ENCODE data around the gene SS18L1.

GRCh38 chr20:62157387-62158087 lies 14.0 kb downstream of the SS18L1 start:
- TF ChIP-seq CTCF (IDR thresholded peaks at IDR 0.05) (no peak), POLR2A (IDR thresholded peaks at IDR 0.05) (no peak)
